Trophoblast cell (in vitro differentiated cells and primary cell): Measurements from ENCODE around the gene EHF.

Experiments used
- DNase-seq, 2 donors: peaks; one replicate each; pipeline ENCODE4 v3.0.0-alpha.2; 2016
- H2AFZ ChIP-seq: 2 replicates; pipeline ENCODE4 v1.6.1; 2013; ENCODE audit warnings: low read length, moderate library complexity, mild to moderate bottlenecking; ENCODE audit not compliant: insufficient read depth, poor library complexity
- H2AK5ac ChIP-seq: 2 replicates; pipeline ENCODE4 v1.6.1; 2013; ENCODE audit warnings: mild to moderate bottlenecking, low read length
- H2BK120ac ChIP-seq: 2 replicates; pipeline ENCODE4 v1.6.1; 2013; ENCODE audit warnings: low read length, mild to moderate bottlenecking, moderate library complexity; ENCODE audit not compliant: insufficient read depth, poor library complexity
- H2BK12ac ChIP-seq: 2 replicates; pipeline ENCODE4 v1.6.1; 2013; ENCODE audit warnings: mild to moderate bottlenecking, low read length, moderate library complexity
- H2BK5ac ChIP-seq: 2 replicates; pipeline ENCODE4 v1.6.1; 2013; ENCODE audit warnings: low read length, low read depth, moderate library complexity, mild to moderate bottlenecking; ENCODE audit not compliant: poor library complexity
- H3K14ac ChIP-seq: 2 replicates; pipeline ENCODE4 v1.6.1; 2013; ENCODE audit warnings: mild to moderate bottlenecking, low read length
- H3K18ac ChIP-seq: 2 replicates; pipeline ENCODE4 v1.6.1; 2013; ENCODE audit warnings: mild to moderate bottlenecking, low read length
- H3K23ac ChIP-seq: 2 replicates; pipeline ENCODE4 v1.6.1; 2013; ENCODE audit warnings: low read length
- H3K27ac ChIP-seq: 2 replicates; pipeline ENCODE4 v1.5.1; 2013; ENCODE audit warnings: low read depth, mild to moderate bottlenecking, inconsistent platforms, low read length, moderate library complexity
- H3K27me3 ChIP-seq: 2 replicates; pipeline ENCODE4 v1.6.1; 2013; ENCODE audit warnings: inconsistent platforms, mild to moderate bottlenecking, low read length, moderate library complexity; ENCODE audit not compliant: insufficient read depth
- H3K36me3 ChIP-seq, 2 experiments: 1 replicate in 1 of 2; 2 replicates in 1 of 2; pipeline ENCODE4 v1.6.1; 2013; ENCODE audit warnings: low read length in 2 of 2, mild to moderate bottlenecking in 2 of 2, moderate library complexity in 1 of 2; ENCODE audit not compliant: insufficient read depth in 2 of 2, control insufficient read depth in 1 of 2
- H3K4ac ChIP-seq: 2 replicates; pipeline ENCODE4 v1.6.1; 2013; ENCODE audit warnings: low read depth, mild to moderate bottlenecking, low read length, moderate library complexity
- H3K4me1 ChIP-seq, 2 experiments: 1 replicate in 1 of 2; 2 replicates in 1 of 2; pipeline ENCODE4 v1.6.1; 2013; ENCODE audit warnings: low read length in 2 of 2, mild to moderate bottlenecking in 2 of 2, moderate library complexity in 1 of 2; ENCODE audit not compliant: insufficient read depth in 2 of 2, control insufficient read depth in 1 of 2
- H3K4me2 ChIP-seq: 2 replicates; pipeline ENCODE4 v1.6.1; 2013; ENCODE audit warnings: inconsistent platforms, mild to moderate bottlenecking, low read length, moderate library complexity
- H3K4me3 ChIP-seq: 2 replicates; pipeline ENCODE4 v1.5.1; 2013; ENCODE audit warnings: mild to moderate bottlenecking, low read depth, low read length, inconsistent platforms
- H3K79me1 ChIP-seq: one replicate; pipeline ENCODE4 v1.6.1; 2013; ENCODE audit warnings: low read length
- H3K79me2 ChIP-seq: 2 replicates; pipeline ENCODE4 v1.6.1; 2013; ENCODE audit warnings: low read length, mild to moderate bottlenecking; ENCODE audit not compliant: control insufficient read depth, insufficient read depth, poor library complexity
- H3K9ac ChIP-seq: 2 replicates; pipeline ENCODE4 v1.6.1; 2013; ENCODE audit warnings: mild to moderate bottlenecking, low read length
- H3K9me3 ChIP-seq: 2 replicates; pipeline ENCODE4 v1.6.1; 2013; ENCODE audit warnings: low read depth, mild to moderate bottlenecking, control low read depth, inconsistent platforms, low read length; ENCODE audit not compliant: insufficient read depth
- H4K12ac ChIP-seq: 2 replicates; pipeline ENCODE4 v1.6.1; 2013; ENCODE audit warnings: low read depth, mild to moderate bottlenecking, low read length, moderate library complexity
- H4K8ac ChIP-seq: 2 replicates; pipeline ENCODE4 v1.6.1; 2013; ENCODE audit warnings: low read depth, mild to moderate bottlenecking, low read length, moderate library complexity
- H4K91ac ChIP-seq: one replicate; pipeline ENCODE4 v1.6.1; 2013; ENCODE audit warnings: low read depth, mild to moderate bottlenecking, low read length, moderate library complexity
- WGBS: extraction: QIAGEN DNeasy Blood & Tissue Kit; methylation state at CpG from one replicate; pipeline ENCODE4 v1.1.7; 2013; ENCODE audit warnings: missing lambda C conversion rate; ENCODE audit not compliant: insufficient read length, insufficient coverage; ENCODE audit errors: extremely low coverage; 5-methylcytosine and 5-hydroxymethylcytosine counted together

EHF gene

DNA sequence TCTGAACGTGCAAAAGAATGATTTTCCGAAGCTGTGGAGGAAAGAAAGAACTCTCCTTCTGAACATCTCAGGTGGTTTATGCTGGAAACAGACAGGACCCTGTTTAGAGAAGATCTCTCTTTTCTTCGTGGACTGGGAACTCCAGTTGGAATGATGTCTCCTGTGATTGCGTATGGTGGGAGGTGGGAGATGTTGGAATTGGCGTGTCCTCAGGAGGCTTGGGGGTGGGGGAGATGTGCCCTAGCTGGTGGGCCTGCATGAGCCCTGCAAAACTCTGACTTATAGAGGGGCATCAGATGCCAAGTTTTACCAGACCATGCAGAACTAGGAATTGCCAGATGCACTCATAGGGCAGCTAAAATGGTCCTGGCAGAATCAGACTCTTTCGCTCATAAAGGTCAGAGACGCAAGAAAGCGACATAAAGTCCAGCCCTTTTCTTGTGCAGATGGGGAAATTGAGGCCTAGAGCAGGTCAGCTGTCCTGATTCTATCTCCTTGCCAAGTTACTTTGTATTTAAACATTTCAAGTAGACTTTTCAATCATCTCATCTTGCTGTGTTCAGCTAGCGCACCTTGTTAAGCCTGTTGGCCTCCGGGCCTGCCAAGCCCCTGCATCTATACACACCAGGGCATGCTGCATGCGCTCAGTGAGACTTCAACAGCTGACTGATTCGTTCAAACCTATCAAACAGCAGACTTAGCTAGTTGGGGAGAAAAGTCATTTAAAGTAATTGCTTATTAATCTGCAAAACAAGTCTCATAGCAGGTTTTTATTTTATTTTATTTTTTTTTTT is 34.2 kb upstream of the EHF start:
- H3K4me2 ChIP-seq: no peak overlapping the region
- no peak overlapping the region for H2BK12ac ChIP-seq
- H3K9me3 ChIP-seq: no peaks in the 10 kb centered on the region
- H3K27me3 ChIP-seq: no peaks in the 10 kb centered on the region
- H4K91ac ChIP-seq: no peak overlapping the region
- no CpG with 5 or more reads among the region's 12 CpGs for WGBS
- H3K23ac ChIP-seq: no peak overlapping the region
- no peak for DNase-seq
- H3K4ac ChIP-seq: no peak overlapping the region
- no peak overlapping the region for H3K27ac ChIP-seq
- no peak overlapping the region for H3K18ac ChIP-seq
- H2AFZ ChIP-seq: no peak overlapping the region
- H3K79me2 ChIP-seq: no peaks in the 10 kb centered on the region
- H3K14ac ChIP-seq: no peak overlapping the region
- H2AK5ac ChIP-seq: no peak overlapping the region
- no peak overlapping the region for H3K4me3 ChIP-seq
- no peak overlapping the region for H4K8ac ChIP-seq
- no peaks in the 10 kb centered on the region for H3K79me1 ChIP-seq
- H2BK5ac ChIP-seq: no peak overlapping the region
- H3K9ac ChIP-seq: no peak overlapping the region
- no peaks in the 10 kb centered on the region for H3K36me3 ChIP-seq
- no peak overlapping the region for H4K12ac ChIP-seq
- H3K4me1 ChIP-seq: peaks cover 4 to 5% of the 10 kb centered on the region in 2 experiments
- no peak overlapping the region for H2BK120ac ChIP-seq

- H3K9ac ChIP-seq: no peak overlapping the region
- no peak overlapping the region for H2BK120ac ChIP-seq
- H3K79me1 ChIP-seq: no peaks in the 10 kb centered on the region
- no peak overlapping the region for H2AK5ac ChIP-seq
- WGBS: no CpG with 5 or more reads among the region's 5 CpGs
- no peaks in the 10 kb centered on the region for H3K36me3 ChIP-seq
- H4K12ac ChIP-seq: no peak overlapping the region
- H4K8ac ChIP-seq: no peak overlapping the region
- H3K27ac ChIP-seq: no peak overlapping the region
- DNase-seq: peak; percentile 24 to 58
- H3K9me3 ChIP-seq: no peaks in the 10 kb centered on the region
- H3K4me3 ChIP-seq: no peak overlapping the region
- H3K4me2 ChIP-seq: no peak overlapping the region
- no peak overlapping the region for H2BK12ac ChIP-seq
- H3K4me1 ChIP-seq: peaks cover 4 to 5% of the 10 kb centered on the region in 2 experiments
- H2BK5ac ChIP-seq: no peak overlapping the region
- no peak overlapping the region for H4K91ac ChIP-seq
- no peaks in the 10 kb centered on the region for H3K27me3 ChIP-seq
- H2AFZ ChIP-seq: no peak overlapping the region
- no peak overlapping the region for H3K4ac ChIP-seq
- no peaks in the 10 kb centered on the region for H3K79me2 ChIP-seq
- no peak overlapping the region for H3K23ac ChIP-seq
- no peak overlapping the region for H3K14ac ChIP-seq
- H3K18ac ChIP-seq: no peak overlapping the region
Measured at GRCh38 chr11:34587282-34587677, 33.6 kb upstream of the EHF start.

- no peak overlapping the region for H3K4ac ChIP-seq
- no CpG with 5 or more reads among the region's 2 CpGs for WGBS
- H3K4me1 ChIP-seq: peaks cover 4 to 5% of the 10 kb centered on the region in 2 experiments
- no peak overlapping the region for H3K27ac ChIP-seq
- H3K79me2 ChIP-seq: no peaks in the 10 kb centered on the region
- H3K27me3 ChIP-seq: no peaks in the 10 kb centered on the region
- H2BK12ac ChIP-seq: no peak overlapping the region
- no peaks in the 10 kb centered on the region for H3K79me1 ChIP-seq
- no peak overlapping the region for H3K23ac ChIP-seq
- no peak overlapping the region for H4K91ac ChIP-seq
- no peak overlapping the region for H3K4me3 ChIP-seq
- no peak overlapping the region for H3K14ac ChIP-seq
- no peak overlapping the region for H2AFZ ChIP-seq
- no peak overlapping the region for H4K12ac ChIP-seq
- no peak overlapping the region for H2AK5ac ChIP-seq
- no peaks in the 10 kb centered on the region for H3K36me3 ChIP-seq
- H3K9ac ChIP-seq: no peak overlapping the region
- no peak overlapping the region for H2BK5ac ChIP-seq
- DNase-seq: peak; percentile 27 to 63
- H3K9me3 ChIP-seq: no peaks in the 10 kb centered on the region
- no peak overlapping the region for H3K18ac ChIP-seq
- no peak overlapping the region for H3K4me2 ChIP-seq
- H2BK120ac ChIP-seq: no peak overlapping the region
- no peak overlapping the region for H4K8ac ChIP-seq
Measured at GRCh38 chr11:34588023-34588422, 32.9 kb upstream of the EHF start.

DNA sequence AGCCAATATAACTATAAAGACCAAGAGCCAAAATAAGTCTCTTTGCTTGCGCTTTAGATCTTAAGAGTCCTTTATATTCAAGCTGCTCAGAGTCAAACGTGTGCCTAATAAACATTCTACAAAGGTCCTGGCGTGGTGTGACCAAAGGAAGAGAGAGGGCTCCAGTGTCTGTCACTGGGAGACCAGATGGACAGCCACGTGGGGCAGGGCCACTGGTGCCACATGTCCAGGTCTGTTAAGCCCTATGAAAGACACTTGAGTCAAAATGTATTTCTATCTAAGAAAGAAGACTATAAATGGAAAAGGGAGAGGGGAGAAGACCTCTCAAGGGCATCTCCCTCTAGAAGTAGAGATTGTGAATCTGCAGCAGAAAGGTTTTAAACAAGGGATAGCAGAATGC is 32.2 kb upstream of the EHF start:
- H3K79me1 ChIP-seq: no peaks in the 10 kb centered on the region
- no peak overlapping the region for H3K27ac ChIP-seq

More for the DNA sequence above, 32.2 kb upstream of the EHF start:
- Histone ChIP-seq H3K27me3 (no peaks in the 10 kb centered on the region), H3K23ac (no peak overlapping the region), H3K4ac (no peak overlapping the region), H3K4me2 (no peak overlapping the region), H4K91ac (no peak overlapping the region), H3K18ac (no peak overlapping the region), H3K9me3 (no peaks in the 10 kb centered on the region), H2BK5ac (no peak overlapping the region), H3K79me2 (no peaks in the 10 kb centered on the region), H2BK12ac (no peak overlapping the region), H2AFZ (no peak overlapping the region), H2AK5ac (no peak overlapping the region), H4K12ac (no peak overlapping the region), H2BK120ac (no peak overlapping the region), H3K14ac (no peak overlapping the region), H3K4me1 (peaks cover 4 to 5% of the 10 kb centered on the region in 2 experiments), H4K8ac (no peak overlapping the region), H3K4me3 (no peak overlapping the region), H3K36me3 (no peaks in the 10 kb centered on the region), H3K9ac (no peak overlapping the region)
- WGBS: no CpG with 5 or more reads among the region's 4 CpGs
- no peak for DNase-seq
